Left ventricle myocardium inferior (tissue), 1 donor: Measurements from ENCODE around the gene COL21A1. TPM values are rescaled to one million over a fixed set of nuclear protein-coding genes. Genes with fewer than 3 reads are reported as not detected.

Experiments used
- DNase-seq: peaks from one replicate; pipeline ENCODE4 v3.0.0-alpha.2; 2020
- H3K27ac ChIP-seq: fragments of 200-600 bp; replicated peaks from 2 replicates; pipeline ENCODE4 v1.8.0; 2021
- H3K27me3 ChIP-seq: fragments of 200-600 bp; 2 replicates; pipeline ENCODE4 v1.8.0; 2021; ENCODE audit warnings: low read depth
- H3K36me3 ChIP-seq: fragments of 200-600 bp; 2 replicates; pipeline ENCODE4 v1.8.0; 2021
- H3K4me1 ChIP-seq: fragments of 200-600 bp; 2 replicates; pipeline ENCODE4 v1.8.0; 2021
- H3K4me3 ChIP-seq: fragments of 200-600 bp; 2 replicates; pipeline ENCODE4 v1.8.0; 2021; ENCODE audit warnings: mild to moderate bottlenecking, moderate library complexity
- H3K9me3 ChIP-seq: fragments of 200-600 bp; replicated peaks from 2 replicates; pipeline ENCODE4 v1.8.0; 2021
- intact Hi-C: fragments of 100-400 bp; cut with micrococcal nuclease; formaldehyde crosslinking; loops from one replicate; pipeline ENCODE4 v1.11.0; 2022
- total RNA-seq: library from RNA; stranded (reverse); fragmentation: NEBNext Ultra II Directional; extraction: Animal tissue kit (Norgen Biotek cat#: 25700); gene quantifications from one replicate; pipeline ENCODE4 v1.2.1, GENCODE V29; 2021
- TF ChIP-seq, protein P1 (sequence below): fragments of 200-600 bp; IDR thresholded peaks from 2 replicates; pipeline ENCODE4 v1.8.0; 2021; ENCODE audit warnings: antibody characterized with exemption, mild to moderate bottlenecking, borderline replicate concordance
- donor health status: DM: no; HTN: yes; CAD: no; lungs with severe emphysema.

Gene COL21A1
- total RNA-seq, 1 donor from 2014 or later = 54.3 TPM

DNA sequence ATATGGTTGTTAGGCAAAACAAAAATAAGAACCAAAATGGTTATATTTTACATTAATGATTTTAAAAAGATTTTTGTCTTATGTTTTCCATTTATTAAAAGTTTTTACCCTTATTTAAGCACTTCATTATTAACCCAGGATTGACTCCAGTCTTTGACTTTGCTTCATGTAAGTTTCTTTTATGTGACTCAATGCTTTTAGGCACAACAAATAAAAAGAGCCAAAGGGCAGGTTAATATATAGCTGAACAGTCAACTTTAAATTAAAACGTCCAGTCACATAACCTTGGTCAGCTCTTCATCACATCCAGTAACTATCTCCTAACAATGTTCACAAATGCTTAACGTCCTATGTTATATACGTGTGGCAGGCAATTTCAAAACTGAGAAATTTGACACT is 32.7 kb downstream of the COL21A1 start:
- TF ChIP-seq, protein P1, sequence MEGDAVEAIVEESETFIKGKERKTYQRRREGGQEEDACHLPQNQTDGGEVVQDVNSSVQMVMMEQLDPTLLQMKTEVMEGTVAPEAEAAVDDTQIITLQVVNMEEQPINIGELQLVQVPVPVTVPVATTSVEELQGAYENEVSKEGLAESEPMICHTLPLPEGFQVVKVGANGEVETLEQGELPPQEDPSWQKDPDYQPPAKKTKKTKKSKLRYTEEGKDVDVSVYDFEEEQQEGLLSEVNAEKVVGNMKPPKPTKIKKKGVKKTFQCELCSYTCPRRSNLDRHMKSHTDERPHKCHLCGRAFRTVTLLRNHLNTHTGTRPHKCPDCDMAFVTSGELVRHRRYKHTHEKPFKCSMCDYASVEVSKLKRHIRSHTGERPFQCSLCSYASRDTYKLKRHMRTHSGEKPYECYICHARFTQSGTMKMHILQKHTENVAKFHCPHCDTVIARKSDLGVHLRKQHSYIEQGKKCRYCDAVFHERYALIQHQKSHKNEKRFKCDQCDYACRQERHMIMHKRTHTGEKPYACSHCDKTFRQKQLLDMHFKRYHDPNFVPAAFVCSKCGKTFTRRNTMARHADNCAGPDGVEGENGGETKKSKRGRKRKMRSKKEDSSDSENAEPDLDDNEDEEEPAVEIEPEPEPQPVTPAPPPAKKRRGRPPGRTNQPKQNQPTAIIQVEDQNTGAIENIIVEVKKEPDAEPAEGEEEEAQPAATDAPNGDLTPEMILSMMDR = no peak
- Histone ChIP-seq H3K4me1 (no peaks in the 10 kb centered on the region), H3K9me3 (peaks cover 4% of the 10 kb centered on the region), H3K36me3 (no peaks in the 10 kb centered on the region), H3K27me3 (no peaks in the 10 kb centered on the region), H3K4me3 (no peak overlapping the region), H3K27ac (no peak overlapping the region)
- intact Hi-C loops = no loop called here
- no peak for DNase-seq

DNA sequence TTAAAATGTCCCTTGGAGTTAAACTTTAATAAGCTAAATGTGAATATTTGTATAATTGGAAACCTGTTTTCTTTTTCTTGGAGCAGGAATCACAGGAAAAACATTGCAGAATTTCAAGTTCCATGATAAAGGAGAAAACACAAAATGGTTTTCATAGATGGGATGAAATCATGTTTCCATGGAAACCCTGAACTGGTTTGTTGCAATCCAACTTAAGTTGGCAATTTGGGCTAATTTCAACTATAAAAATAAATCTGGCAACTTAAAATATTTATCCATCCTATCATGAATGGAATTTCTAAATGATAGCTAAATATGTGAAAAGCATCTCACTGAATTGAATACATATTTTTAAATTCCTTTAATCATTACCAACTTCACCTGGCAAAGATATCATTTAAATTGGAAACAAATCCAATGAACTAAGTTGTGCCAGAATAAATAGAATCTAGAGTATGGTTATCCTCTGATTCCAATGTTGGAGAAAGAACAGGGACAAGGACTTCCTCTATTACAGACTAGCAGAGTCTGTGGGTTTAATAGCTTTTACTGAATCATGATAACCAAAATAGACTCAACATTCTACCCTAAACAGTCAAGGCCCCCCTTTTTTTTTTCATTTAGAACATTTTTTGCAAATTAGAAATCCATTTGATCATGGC is 33.2 kb downstream of the COL21A1 start:
- no peak overlapping the region for H3K4me3 ChIP-seq

GRCh38 chr6:56211724-56212123 is 35.7 kb downstream of the COL21A1 start:
- peaks cover 13% of the 10 kb centered on the region for H3K9me3 ChIP-seq
- TF ChIP-seq, protein P1 = no peak
- DNase-seq = no peak
- H3K27me3 ChIP-seq = no peaks in the 10 kb centered on the region
- intact Hi-C loops = no loop called here
- no peak overlapping the region for H3K27ac ChIP-seq
- H3K4me1 ChIP-seq = no peaks in the 10 kb centered on the region
- H3K36me3 ChIP-seq = no peaks in the 10 kb centered on the region
- no peak overlapping the region for H3K4me3 ChIP-seq

More for the DNA sequence above, 33.2 kb downstream of the COL21A1 start:
- TF ChIP-seq, protein P1 = no peak
- H3K36me3 ChIP-seq = no peaks in the 10 kb centered on the region
- H3K27me3 ChIP-seq = no peaks in the 10 kb centered on the region
- peaks cover 4% of the 10 kb centered on the region for H3K9me3 ChIP-seq
- intact Hi-C loops = no loop called here
- no peak for DNase-seq
- no peaks in the 10 kb centered on the region for H3K4me1 ChIP-seq
- H3K27ac ChIP-seq = no peak overlapping the region

DNA sequence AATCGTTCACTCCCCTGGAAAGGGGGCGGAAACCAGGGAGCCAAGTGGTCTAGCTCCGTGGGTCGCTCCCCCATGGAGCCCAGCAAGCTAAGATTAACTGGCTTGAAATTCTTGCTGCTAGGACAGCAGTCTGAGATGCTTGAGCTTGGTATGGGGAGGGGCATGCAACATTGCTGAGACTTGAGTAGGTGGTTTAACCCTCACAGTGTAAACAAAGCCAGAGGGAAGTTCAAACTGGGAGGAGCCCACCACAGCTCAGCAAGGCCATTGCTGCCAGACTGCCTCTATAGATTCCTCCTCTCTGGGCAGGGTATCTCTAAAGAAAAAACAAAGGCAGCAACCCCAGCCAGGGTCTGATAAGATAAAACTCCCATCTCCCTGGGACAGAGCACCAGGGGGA is 43.2 kb downstream of the COL21A1 start:
- DNase-seq = no peak
- H3K4me1 ChIP-seq = no peaks in the 10 kb centered on the region
- H3K9me3 ChIP-seq = peaks cover 9% of the 10 kb centered on the region
- intact Hi-C loops = no loop called here
- no peak overlapping the region for H3K4me3 ChIP-seq
- TF ChIP-seq, protein P1 = no peak
- no peak overlapping the region for H3K27ac ChIP-seq
- H3K27me3 ChIP-seq = no peaks in the 10 kb centered on the region
- H3K36me3 ChIP-seq = no peaks in the 10 kb centered on the region

DNA sequence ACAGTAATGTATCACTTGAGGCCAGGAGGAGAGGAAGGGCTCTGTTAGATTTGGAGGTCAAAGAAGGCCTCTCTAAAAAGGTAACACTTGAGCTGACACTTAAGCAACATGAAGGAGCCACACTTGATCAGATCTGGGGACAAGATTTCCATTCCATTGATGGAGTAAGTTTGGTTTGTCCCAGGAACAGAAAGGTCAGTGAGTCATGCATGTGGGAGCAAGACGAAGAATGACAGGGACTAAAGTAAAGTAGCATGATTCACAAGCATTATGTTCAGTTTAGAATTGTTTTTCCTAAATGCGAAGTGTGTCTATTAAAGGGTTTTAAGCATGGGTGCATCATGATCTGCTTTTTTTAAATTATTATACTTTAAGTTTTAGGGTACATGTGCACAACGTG is 47.4 kb downstream of the COL21A1 start:
- TF ChIP-seq, protein P1 = no peak
- H3K27me3 ChIP-seq = no peaks in the 10 kb centered on the region
- no peak overlapping the region for H3K27ac ChIP-seq
- no peak for DNase-seq
- peaks cover 27% of the 10 kb centered on the region for H3K9me3 ChIP-seq
- no peaks in the 10 kb centered on the region for H3K36me3 ChIP-seq
- H3K4me1 ChIP-seq = no peaks in the 10 kb centered on the region
- intact Hi-C loops = no loop called here
- H3K4me3 ChIP-seq = no peak overlapping the region

GRCh38 chr6:56193846-56194245 is 53.5 kb downstream of the COL21A1 start:
- TF ChIP-seq, protein P1 = no peak
- peaks cover 55% of the 10 kb centered on the region for H3K9me3 ChIP-seq
- no peaks in the 10 kb centered on the region for H3K27me3 ChIP-seq
- DNase-seq = no peak
- H3K27ac ChIP-seq = no peak overlapping the region
- intact Hi-C loops = no loop called here
- no peaks in the 10 kb centered on the region for H3K4me1 ChIP-seq
- H3K36me3 ChIP-seq = no peaks in the 10 kb centered on the region
- H3K4me3 ChIP-seq = no peak overlapping the region
